ENCODE measurements around the gene SLC4A4.

DNA sequence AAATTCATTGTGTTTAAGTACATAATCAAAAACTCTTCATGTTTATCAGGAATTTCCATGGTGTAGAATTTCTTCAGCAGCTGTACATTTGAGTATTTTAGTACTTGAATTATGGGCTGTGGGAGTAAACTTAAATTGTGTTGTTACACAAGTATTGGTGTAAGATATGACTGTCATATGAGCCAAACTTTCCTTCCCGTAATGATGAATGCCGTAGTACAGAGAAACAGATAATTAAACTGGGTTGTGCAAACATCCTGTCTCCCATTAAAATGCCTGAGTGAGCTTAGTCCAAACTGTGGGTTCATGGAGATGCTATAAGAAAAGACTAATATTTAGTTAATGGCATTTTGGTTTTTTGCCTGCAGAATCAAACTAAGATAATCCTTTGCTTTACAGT lies 159.2 kb downstream of the SLC4A4 start:
- TF ChIP-seq, protein P1, sequence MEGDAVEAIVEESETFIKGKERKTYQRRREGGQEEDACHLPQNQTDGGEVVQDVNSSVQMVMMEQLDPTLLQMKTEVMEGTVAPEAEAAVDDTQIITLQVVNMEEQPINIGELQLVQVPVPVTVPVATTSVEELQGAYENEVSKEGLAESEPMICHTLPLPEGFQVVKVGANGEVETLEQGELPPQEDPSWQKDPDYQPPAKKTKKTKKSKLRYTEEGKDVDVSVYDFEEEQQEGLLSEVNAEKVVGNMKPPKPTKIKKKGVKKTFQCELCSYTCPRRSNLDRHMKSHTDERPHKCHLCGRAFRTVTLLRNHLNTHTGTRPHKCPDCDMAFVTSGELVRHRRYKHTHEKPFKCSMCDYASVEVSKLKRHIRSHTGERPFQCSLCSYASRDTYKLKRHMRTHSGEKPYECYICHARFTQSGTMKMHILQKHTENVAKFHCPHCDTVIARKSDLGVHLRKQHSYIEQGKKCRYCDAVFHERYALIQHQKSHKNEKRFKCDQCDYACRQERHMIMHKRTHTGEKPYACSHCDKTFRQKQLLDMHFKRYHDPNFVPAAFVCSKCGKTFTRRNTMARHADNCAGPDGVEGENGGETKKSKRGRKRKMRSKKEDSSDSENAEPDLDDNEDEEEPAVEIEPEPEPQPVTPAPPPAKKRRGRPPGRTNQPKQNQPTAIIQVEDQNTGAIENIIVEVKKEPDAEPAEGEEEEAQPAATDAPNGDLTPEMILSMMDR (IDR thresholded peaks at IDR 0.05): no peak
- TF ChIP-seq POLR2A (IDR thresholded peaks at IDR 0.05): no peak
- no peak for TF ChIP-seq POLR2AphosphoS5 (IDR thresholded peaks at IDR 0.05; ENCODE audit: insufficient read depth in 1 of 2, low read depth in 1 of 2)

All from vagina (tissue), 2 donors.